Astrocyte of the hippocampus (primary cell): Measurements from ENCODE around the gene WNT4.

Experiments used
- DNase-seq: peaks from one replicate; pipeline ENCODE4 v3.0.0; 2011; ENCODE audit warnings: low read depth, low spot score

The WNT4 gene

DNA sequence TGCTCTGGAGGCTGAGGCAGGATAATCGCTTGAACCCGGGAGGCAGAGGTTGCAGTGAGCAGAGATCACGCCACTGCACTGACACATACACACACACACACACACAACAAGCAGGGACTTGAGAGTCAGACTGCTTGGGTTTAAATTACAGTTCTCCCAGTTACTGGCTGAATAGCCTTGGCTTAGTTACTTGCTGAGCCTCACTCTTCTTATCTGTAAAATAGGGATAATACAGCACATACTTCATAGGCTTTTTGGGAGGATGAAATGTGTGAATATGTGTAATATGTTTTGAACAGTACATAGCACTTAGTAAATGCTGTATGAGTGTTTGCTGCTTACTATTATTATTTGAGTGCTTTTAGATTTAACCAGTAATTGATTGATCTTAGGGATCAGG, 66.6 kb downstream of the WNT4 start:
- no peak for DNase-seq

DNA sequence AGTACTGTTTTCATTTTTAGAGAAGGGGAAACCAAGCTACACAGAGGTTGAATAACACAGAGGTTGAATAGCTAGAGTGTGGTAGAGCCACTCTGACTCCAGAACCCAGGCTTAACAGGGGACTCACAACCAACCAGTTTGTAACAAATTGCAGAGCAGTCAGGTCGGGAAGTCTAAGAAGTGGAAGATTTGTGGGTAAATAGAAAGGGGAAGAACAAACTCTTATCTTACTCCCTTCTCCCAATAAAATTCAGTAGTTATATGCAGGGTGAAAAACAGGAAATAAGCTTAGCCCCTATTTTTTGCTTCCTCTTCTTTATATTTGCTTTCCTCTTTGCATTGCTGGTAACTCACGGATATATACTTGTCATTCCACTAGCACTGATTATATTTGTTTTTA, 67.2 kb downstream of the WNT4 start:
- DNase-seq = no peak

DNA sequence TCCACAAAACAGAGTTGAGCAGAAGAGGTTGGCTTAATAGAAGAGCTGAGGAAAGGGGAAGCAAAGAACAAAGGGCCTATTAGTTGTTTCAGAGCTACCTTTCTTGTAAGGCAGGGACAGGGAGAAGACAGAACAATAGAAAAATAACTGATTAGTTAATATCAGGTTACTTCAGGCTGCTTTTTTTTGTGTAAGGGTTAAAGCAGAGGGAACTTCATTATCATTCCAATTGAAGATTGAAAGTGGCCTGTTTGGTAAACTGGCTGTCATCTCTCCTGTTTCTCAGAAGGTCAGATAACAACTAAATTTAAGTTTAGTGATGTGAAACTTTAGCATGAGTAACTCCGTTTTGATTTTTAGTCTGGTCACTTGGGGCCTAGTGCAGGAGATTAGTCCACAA, 68.1 kb downstream of the WNT4 start:
- no peak for DNase-seq

DNA sequence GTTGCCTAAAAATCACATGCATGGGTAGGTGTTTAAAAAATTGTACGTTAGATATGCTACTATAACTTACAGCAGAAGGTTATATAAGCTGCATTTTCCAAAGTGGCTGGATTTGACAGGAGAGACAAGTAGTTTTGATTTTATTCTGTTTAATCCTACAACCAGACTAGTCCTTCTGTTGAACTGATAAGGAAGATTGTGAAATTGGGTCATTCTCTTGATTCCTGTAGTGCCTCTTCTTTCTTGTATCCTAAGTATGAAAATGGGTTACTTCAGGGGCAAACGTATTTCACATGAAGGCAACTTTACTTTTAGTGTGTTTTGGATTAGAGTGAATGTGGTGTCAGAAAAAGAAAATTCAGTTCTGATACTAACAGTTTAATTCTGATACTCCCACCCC, 71.4 kb downstream of the WNT4 start:
- DNase-seq = no peak
